Stimulated activated effector memory CD8-positive, alpha-beta T cell treated with anti-CD3 and anti-CD28 coated beads, Interleukin-12 subunit alpha, Interleukin-12 subunit beta, amount 100 ng/mL, for 72 hours (primary cell): ENCODE measurements around the gene TMUB1.

ENCODE experiments used
- ATAC-seq: fragments of 150-1000 bp; cut with Tn5 transposase; 2 replicates; pipeline ENCODE4 v1.10.0; 2021
- DNase-seq, 2 donors: peaks; one replicate each; pipeline ENCODE4 v3.0.0; 2021 to 2022; ENCODE audit warnings: low spot score in 2 of 2
- H3K27ac Mint-ChIP-seq: one replicate; pipeline ENCODE4 v1.8.0; 2022; ENCODE audit warnings: mild to moderate bottlenecking, mixed read lengths
- H3K36me3 Mint-ChIP-seq: one replicate; pipeline ENCODE4 v1.8.0; 2022; ENCODE audit warnings: mild to moderate bottlenecking, mixed read lengths
- H3K4me1 Mint-ChIP-seq: one replicate; pipeline ENCODE4 v1.8.0; 2022; ENCODE audit warnings: mixed read lengths
- H3K4me3 Mint-ChIP-seq: one replicate; pipeline ENCODE4 v1.8.0; 2022; ENCODE audit warnings: mild to moderate bottlenecking, mixed read lengths
- H3K9me3 Mint-ChIP-seq: one replicate; pipeline ENCODE4 v1.8.0; 2022; ENCODE audit warnings: mixed read lengths

Gene TMUB1, protein sequence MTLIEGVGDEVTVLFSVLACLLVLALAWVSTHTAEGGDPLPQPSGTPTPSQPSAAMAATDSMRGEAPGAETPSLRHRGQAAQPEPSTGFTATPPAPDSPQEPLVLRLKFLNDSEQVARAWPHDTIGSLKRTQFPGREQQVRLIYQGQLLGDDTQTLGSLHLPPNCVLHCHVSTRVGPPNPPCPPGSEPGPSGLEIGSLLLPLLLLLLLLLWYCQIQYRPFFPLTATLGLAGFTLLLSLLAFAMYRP

DNA sequence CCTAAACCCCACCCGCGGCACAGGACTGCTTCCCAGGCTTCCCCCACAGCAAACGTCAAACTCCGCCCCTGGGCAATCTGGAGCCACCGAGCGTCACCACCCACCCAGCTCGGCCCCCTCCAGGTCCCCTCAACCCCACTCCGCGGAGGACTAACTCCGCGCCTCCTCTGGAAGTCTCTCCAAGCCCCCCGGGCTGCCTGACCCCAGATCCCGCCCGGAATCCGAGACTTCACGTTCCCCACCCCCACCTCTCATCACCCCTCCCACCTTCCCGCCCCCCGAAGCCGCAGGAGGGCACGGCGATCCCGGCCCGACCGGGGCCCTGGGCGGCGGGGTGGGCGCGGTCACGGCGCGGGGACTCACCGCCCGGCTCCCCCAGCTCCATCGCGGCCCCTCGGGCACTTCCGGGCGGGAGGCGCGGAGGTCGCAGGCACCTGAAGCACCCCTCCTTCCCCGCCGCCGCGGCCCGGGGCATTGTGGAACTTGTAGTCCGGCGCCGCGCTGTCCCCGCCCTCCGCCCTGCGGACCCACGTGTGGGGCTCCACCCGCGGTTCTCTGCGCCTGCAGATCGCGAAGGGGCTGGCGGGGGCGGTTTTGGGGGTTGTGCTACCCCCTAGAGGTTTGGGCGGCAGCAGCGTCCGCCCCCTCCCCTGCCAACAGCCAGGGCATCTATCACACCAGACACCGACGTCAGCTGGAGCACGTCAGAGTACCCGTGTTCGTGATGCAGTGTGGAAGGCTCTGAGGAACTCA is at the start of gene TMUB1:
Gene TMUB1, minus strand, starts transcription at position 423 of the 753 bp plus-strand sequence. CDS start 930 bp downstream, outside the sequence.
- H3K27ac Mint-ChIP-seq: peak within 1 kb of the TSS; percentile 96
- ATAC-seq: peak; percentile 71
- H3K9me3 Mint-ChIP-seq: no peaks in the 10 kb centered on the region
- peak; percentile 74 to 91 for DNase-seq
- peaks cover 53% of the 10 kb centered on the region for H3K4me1 Mint-ChIP-seq
- H3K4me3 Mint-ChIP-seq: peak within 1 kb of the TSS; percentile 98
- peaks cover 23% of the 10 kb centered on the region for H3K36me3 Mint-ChIP-seq

DNA sequence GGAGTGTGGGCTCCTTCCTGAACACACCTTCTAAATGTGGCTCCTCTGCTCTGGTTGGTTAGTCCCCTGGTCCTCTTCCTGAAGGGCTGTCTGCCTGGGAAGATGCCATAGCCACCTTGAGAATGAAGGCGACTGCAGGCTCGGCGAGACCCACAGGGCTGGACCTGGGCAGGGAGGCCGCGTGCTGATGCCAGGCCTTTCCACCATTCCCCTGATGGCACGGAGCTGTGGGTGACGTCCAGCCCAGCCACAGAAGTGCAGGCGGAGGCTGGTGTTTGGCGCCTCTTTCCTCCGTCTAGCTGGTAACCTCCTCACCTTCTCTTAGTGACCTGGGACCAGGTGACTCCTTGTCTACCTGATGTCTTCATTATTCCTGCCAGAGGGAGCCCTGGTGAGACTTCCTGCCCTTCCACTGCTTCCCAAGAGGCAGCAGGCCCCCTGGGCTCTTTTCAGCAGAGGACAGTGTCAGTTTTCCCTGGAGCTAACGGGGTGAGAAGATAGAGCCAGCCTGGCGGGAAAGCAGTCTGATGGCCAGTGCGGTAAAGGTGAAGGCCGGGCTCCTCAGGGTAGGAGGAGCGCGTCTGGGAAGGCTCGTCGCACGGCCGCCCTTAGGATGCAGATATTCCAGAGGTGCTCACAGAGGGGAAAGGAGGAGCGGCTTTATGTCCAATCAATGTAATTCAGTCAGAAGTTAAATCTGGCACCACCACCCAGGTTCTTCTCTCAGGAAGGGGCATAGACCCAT is 49.3 kb upstream of the TMUB1 start:
- Mint-ChIP-seq H3K36me3 (peaks cover 17% of the 10 kb centered on the region), H3K27ac (no peak overlapping the region), H3K9me3 (no peaks in the 10 kb centered on the region), H3K4me3 (no peak overlapping the region), H3K4me1 (no peaks in the 10 kb centered on the region)
- DNase-seq (no peak), ATAC-seq (no peak)

DNA sequence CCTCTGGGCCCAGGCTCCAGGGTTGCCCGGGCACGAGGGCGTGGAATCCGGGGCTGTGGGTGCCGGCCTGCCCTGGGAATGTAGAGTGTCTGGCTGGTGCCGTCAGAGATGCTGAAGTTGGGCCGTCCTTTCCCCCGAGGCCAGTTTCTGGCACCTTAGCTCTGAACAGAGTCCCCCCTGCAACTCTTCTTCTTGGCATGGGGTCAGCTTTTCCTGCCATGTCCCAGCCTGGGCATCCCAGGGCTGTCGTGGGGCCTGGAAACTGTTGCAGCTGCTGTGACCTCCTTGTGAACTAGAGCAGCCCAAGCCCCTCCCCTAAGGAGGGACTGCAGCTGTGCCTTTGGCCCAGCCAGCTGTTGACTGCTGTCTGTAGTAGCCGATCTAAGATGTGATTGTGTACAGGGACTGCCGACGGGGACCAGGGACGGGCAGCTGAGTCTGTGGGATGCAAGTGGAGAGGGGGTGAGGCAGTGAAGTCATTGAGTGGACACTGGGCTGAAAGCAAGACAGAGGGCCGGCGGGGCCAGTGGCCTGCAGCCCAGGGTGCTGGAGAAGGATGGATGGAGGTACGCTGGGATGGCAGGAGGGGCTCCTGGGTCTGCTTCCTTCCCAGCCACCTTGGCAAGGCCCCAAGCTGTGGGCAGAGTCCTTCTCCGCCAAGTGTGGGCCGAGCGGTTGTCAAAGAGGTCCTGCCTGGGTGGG is 48.5 kb upstream of the TMUB1 start:
- Mint-ChIP-seq H3K4me3 (no peak overlapping the region), H3K36me3 (peaks cover 17% of the 10 kb centered on the region), H3K27ac (peak overlapping the region; percentile 49), H3K9me3 (no peaks in the 10 kb centered on the region), H3K4me1 (no peaks in the 10 kb centered on the region)
- no peak for DNase-seq
- no peak for ATAC-seq

DNA sequence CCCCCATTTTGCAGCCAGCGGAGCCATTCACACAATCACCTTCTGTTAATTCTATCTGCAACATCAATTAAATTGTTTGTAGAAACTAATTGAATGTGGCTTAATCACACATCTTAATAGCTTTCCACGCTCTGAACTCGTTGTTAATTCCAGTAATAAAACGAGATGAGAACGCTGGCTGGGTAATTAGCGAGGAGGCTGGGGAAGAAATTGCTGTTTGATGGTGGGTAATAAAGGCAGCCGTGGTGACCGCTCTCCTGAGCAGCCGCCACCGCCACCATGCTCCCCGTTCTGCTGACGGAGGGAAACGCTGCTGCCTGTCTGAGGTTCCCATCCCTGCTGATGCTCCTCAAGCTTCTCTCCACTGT is 47.9 kb upstream of the TMUB1 start:
- no peak for ATAC-seq
- H3K4me3 Mint-ChIP-seq: no peak overlapping the region
- H3K36me3 Mint-ChIP-seq: peaks cover 17% of the 10 kb centered on the region
- H3K4me1 Mint-ChIP-seq: no peaks in the 10 kb centered on the region
- no peaks in the 10 kb centered on the region for H3K9me3 Mint-ChIP-seq
- DNase-seq: no peak
- no peak overlapping the region for H3K27ac Mint-ChIP-seq

DNA sequence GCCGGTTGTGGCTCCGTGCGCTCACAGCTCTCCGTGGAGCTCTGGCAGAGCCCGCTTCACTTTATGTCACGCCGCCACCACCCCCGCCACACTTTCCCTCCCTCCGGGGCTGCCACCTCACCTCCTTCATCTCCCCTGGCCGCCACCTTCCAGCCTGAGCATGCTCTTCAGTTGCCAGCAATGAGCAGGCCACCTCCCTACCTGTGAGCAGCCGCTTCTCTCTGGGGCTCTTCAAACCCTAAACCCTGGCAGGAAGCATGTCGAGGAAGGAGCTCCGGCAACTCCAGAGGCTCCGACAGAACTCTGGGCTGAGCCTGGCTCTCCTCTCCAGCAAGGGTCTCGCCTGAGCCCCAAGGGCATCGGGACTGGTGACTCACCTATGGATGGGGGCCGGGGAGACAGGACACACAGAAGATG is 47.5 kb upstream of the TMUB1 start:
- H3K4me3 Mint-ChIP-seq: no peak overlapping the region
- DNase-seq (no peak), ATAC-seq (no peak)
- H3K27ac Mint-ChIP-seq: no peak overlapping the region
- no peaks in the 10 kb centered on the region for H3K4me1 Mint-ChIP-seq
- H3K9me3 Mint-ChIP-seq: no peaks in the 10 kb centered on the region
- H3K36me3 Mint-ChIP-seq: peaks cover 17% of the 10 kb centered on the region

DNA sequence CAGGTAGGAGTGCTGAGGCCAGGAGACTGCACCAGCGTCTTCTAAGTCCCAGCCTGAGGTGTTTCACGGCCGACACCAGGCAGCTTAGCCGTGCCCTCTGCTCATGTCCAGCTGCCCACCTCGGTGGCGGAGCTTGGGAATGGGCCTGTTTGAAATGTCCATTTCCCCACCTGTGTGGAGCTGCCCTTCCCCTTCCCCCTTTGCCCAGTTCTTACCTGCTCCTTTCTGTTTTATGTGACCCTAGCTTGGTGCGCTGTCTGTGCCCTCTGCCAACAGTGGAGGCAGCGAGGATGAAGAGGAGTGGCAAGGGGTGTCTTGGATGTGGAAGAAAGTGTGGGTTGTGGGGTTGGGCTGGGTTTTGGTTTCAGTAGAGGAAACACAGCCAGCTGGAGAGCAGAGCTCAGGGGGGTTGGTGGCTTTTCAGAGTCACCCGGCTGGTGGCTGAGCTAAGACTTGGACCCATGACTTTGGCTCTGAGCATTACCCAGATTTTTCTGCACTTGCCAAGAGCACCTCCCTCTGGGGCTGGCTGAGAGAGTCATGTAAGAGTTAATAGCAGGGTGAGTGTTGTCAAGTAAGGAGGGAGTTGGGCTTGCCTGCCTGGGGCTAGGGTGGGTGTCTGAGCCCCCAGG is 46.8 kb upstream of the TMUB1 start:
- Mint-ChIP-seq H3K9me3 (no peaks in the 10 kb centered on the region), H3K4me3 (no peak overlapping the region), H3K27ac (no peak overlapping the region), H3K36me3 (peaks cover 12% of the 10 kb centered on the region), H3K4me1 (no peaks in the 10 kb centered on the region)
- DNase-seq: no peak
- no peak for ATAC-seq

DNA sequence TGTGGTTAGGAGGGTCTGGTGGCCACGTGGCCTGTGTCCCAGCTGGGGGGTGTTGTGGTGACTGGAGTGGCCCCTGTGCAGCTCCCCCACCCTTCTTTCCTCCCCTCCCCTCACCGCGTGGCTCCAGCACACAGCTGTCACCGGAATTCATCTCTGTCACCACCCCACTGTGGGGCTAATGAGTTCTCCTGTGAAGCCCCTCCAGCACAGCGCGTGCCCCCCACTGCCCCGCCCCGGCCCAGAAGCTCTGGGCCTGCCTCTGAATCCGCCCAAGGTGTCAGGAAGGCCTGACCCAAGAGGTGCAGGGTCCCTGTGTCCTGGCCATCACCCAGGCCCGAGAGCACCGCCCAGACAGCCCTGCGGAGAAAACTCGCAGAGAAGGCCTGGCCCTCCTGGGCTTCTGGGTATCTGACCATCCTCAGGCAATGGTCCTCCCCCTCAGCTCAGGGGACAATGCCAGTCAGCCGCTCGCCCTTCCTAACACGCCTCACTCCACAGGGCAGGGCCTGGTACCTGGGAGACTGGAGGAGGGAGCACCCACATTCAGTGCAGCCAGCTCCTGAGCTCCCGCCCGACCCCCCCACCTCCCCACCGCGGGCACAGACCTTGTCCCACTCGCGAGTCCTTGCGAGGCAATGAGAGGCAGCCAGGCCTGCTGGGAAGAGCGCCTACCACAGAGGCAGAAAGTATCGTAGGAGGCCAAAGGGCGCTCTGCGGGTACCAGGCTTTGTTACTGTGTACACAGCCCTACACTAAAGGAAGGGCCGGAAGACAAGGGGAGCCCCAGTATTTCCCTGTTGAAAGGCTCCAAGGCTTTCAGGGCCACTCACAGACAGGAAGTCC is 46.0 kb upstream of the TMUB1 start:
- Mint-ChIP-seq H3K9me3 (no peaks in the 10 kb centered on the region), H3K36me3 (peaks cover 10% of the 10 kb centered on the region), H3K27ac (no peak overlapping the region), H3K4me3 (no peak overlapping the region), H3K4me1 (peaks cover 1% of the 10 kb centered on the region)
- ATAC-seq (no peak), DNase-seq (no peak)

DNA sequence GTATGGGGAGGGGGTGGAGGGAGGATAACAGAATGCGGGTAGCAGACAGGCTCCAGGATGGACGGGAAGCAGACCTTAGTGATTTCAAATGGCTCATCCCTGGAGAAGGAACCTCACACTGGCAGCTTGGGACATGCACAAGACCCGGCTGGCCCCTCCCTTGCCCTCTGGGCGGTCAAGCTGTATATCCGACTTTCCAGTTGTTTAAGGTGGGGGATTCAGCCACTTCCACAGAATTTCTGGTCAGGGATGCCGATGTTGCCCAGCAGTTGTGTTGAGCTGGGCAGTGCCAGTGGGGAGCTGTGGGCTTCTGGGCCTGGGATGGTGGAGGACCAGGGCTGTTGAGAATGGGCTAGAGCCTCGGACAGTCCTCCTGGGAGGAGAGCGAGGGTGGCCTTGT is 45.4 kb upstream of the TMUB1 start:
- H3K27ac Mint-ChIP-seq: no peak overlapping the region
- no peak for ATAC-seq

DNA sequence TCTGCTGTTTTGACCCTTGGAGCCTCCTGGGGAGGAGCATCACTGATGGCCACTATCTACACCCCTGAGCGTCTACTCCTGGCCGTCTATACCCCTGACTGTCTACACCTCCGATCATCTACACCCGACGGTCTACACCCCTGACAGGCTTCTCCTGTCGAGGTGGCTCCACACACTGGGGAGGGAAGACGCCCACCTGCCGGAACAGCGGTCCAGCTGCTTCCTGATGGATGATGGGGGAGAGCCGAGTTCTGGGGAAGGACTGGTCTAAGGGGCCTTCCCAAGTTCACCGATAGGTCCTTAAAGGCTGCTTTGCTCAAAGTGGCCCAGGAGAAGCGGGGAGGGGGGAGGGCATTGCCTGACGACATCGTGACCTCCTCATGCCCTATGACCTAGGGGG is 44.9 kb upstream of the TMUB1 start:
- peaks cover 17% of the 10 kb centered on the region for H3K36me3 Mint-ChIP-seq
- no peak for DNase-seq
- no peak for ATAC-seq
- H3K27ac Mint-ChIP-seq: no peak overlapping the region
- H3K4me1 Mint-ChIP-seq: peaks cover 10% of the 10 kb centered on the region
- no peaks in the 10 kb centered on the region for H3K9me3 Mint-ChIP-seq
- no peak overlapping the region for H3K4me3 Mint-ChIP-seq

More for the DNA sequence above, 45.4 kb upstream of the TMUB1 start:
- Mint-ChIP-seq H3K4me1 (peaks cover 7% of the 10 kb centered on the region), H3K36me3 (peaks cover 13% of the 10 kb centered on the region), H3K9me3 (no peaks in the 10 kb centered on the region), H3K4me3 (no peak overlapping the region)
- no peak for DNase-seq

DNA sequence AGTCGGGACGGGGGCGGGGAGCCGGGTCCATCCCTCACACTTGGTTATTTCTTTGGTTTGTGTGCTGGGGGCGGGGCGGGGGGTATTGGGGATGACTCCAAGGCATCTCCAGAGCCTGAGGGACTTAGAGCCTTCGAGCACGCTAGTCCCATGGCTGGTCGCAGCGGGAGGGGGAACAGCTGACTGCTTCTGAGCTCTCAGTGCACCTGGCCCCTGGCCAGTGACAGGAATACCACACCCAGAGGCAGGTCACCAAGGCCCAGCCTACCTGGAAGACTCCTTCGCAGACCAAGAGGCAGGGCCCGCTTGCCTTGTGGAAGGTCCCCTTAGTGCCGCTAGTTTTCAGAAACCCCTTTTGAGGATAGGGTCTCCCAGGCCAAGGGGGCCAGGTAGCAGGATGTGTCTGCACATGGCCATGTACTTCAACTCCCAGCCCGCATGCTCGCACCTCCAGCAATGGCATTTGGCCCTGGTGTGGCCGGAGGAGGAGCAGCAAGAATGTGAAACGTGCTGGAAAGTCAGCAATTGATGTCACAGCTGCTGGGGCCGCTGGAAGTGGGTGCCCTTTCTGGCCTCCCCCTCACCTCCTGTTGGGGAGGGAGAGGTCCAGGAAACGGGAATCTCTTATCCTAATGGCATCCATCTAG is 43.3 kb upstream of the TMUB1 start:
- Mint-ChIP-seq H3K9me3 (no peaks in the 10 kb centered on the region), H3K4me3 (no peak overlapping the region)

DNA sequence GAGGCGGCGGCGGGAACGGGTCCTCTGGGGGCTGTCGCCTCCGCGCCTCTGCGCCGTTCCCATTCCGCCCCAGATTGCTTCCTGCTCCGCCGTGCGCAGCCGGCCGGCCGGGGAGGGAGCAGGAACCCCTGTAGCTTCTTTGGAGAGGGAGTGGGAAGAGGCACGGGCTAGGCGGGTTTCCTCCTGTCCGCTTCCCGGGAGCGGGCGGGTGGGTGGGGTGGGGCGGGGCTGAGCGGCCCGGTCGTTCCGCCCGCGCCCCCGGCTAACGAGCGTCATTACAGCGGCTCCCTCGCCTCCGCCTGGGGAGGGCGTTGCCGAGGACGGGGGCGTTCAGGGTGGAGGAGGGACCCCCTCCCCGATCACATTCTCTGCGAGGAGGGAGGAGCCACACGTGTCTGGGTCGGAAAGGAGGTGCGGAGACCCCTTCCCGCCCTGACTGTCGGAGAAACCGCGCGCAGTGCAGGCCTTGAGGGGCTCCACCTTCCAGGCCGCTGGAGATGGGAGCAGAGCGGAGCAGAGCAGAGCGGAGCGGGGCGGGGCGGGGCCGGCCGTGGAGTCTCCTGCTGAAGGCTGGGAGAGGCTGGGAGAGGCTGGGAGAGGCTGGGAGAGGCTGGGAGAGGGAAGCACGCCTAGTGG is 42.7 kb upstream of the TMUB1 start:
- H3K4me3 Mint-ChIP-seq: no peak overlapping the region
- H3K27ac Mint-ChIP-seq: no peak overlapping the region
- H3K9me3 Mint-ChIP-seq: no peaks in the 10 kb centered on the region
- DNase-seq: no peak
- no peak for ATAC-seq
- H3K36me3 Mint-ChIP-seq: peaks cover 10% of the 10 kb centered on the region
- peaks cover 17% of the 10 kb centered on the region for H3K4me1 Mint-ChIP-seq

More for the DNA sequence above, 43.3 kb upstream of the TMUB1 start:
- Mint-ChIP-seq H3K4me1 (peaks cover 13% of the 10 kb centered on the region), H3K27ac (no peak overlapping the region), H3K36me3 (peaks cover 16% of the 10 kb centered on the region)
- DNase-seq: no peak
- no peak for ATAC-seq

DNA sequence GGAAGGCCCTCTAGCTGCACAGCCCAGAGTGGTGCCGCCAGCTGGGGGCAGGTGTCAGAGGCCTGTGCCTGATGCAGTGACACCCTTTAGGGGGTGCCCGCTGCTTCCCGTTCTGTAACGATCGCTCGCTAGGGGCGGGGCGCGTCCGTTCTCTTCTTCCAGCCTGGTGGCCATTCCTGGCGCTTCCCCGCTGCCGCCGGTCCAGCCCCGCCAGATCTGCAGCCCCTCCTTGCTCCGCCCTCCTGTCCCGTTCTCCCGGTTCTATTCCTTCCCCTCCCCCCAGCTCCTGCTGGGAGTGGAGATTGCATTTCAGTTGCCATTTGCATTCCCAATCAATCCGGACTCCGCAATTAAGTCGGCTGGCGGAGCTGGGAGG is 42.2 kb upstream of the TMUB1 start:
- H3K9me3 Mint-ChIP-seq: no peaks in the 10 kb centered on the region
- H3K27ac Mint-ChIP-seq: no peak overlapping the region
- no peak for ATAC-seq
- H3K36me3 Mint-ChIP-seq: peaks cover 13% of the 10 kb centered on the region
- DNase-seq: no peak
- H3K4me3 Mint-ChIP-seq: no peak overlapping the region
- peaks cover 17% of the 10 kb centered on the region for H3K4me1 Mint-ChIP-seq

DNA sequence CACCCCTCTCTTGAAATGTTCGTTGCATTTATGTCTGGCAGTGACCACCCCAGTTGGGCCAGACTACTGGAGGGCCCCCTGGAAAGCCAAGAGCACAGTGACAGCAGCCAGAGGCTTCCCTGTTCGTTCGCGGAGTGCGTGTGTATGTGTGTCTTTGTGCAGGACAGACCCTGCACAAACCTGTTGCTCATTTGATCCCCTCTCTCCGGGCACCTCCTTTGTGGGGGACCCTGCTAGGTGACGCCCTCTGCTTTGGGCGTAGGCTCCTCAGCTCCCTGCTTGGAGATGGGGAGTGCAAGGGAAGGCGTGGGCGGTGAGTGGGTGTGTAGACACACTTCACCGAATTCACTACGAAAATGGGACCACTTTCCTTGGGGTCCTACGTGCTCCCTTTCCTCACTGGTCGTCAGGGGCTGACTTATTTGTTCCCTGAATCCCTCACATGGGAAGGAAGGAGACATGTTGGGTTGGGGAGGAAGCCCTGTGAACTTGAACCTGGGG is 41.7 kb upstream of the TMUB1 start:
- DNase-seq (no peak), ATAC-seq (no peak)
- Mint-ChIP-seq H3K27ac (no peak overlapping the region), H3K36me3 (peaks cover 18% of the 10 kb centered on the region), H3K9me3 (no peaks in the 10 kb centered on the region), H3K4me3 (no peak overlapping the region), H3K4me1 (peaks cover 17% of the 10 kb centered on the region)
